Activated T-helper 1 cell treated with Interleukin-2 at 50 U/mL for 16 hours (primary cell): Measurements from ENCODE around the gene TASOR.
"Not testable (repeated sequence)": the region's sequence is repeated elsewhere in the genome, so short reads cannot be mapped to it uniquely, and the experiment has no call there.

ENCODE experiments used
- DNase-seq: peaks from one replicate; pipeline ENCODE4 v3.0.0-alpha.2; 2020; ENCODE audit warnings: low read depth

The TASOR gene

GRCh38 chr3:56683122-56683817 lies at the start of gene TASOR:
TASOR (minus strand) TSS chr3:56683265; CDS start chr3:56683006, 259 bp downstream.
- DNase-seq: peak; percentile 84

GRCh38 chr3:56732109-56732508 lies 49.0 kb upstream of the TASOR start:
- DNase-seq: no peak

DNA sequence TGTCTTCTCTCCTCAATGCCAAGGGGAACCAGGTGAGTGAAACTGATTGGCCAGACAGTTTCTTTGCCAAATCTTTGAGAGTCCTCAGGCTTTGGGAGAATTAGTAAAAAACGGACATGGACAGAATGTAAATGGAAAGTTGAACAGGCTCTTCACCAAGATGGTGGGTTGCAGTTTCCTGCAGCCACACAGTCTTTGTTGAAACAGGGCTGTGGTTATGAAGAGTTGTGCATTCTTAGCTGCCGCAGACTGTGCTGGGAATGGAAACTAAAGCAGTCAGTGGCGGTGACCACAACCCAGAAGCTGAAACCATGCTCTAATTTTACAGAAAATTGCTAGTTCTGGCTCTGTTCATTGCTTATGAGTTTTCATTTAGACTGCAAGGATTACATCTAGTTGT lies 42.1 kb upstream of the TASOR start:
- peak; percentile 14 for DNase-seq

DNA sequence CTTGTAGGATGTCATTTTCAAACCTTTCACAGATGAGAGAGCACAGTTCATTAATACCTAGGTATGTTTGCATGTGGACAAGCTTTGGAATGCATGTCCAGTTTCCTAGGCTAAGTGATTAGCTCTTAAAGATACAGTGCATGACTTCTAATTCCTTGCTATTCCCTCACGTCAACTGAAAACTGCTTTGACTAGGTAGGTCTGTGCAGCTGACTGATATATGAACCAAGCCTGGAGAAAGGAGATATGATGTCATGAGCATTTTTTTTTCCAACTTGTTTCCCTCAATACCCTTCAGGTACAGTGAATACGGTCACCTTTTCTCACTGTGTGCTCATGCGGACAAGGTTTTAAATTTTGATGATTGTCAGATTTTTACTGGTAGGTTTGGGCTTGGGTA lies 41.6 kb upstream of the TASOR start:
- DNase-seq: no peak

- no peak for DNase-seq
Measured at GRCh38 chr3:56720849-56721248, 37.8 kb upstream of the TASOR start.

- not testable (repeated sequence) for DNase-seq
Measured at GRCh38 chr3:56718809-56719208, 35.7 kb upstream of the TASOR start.

DNA sequence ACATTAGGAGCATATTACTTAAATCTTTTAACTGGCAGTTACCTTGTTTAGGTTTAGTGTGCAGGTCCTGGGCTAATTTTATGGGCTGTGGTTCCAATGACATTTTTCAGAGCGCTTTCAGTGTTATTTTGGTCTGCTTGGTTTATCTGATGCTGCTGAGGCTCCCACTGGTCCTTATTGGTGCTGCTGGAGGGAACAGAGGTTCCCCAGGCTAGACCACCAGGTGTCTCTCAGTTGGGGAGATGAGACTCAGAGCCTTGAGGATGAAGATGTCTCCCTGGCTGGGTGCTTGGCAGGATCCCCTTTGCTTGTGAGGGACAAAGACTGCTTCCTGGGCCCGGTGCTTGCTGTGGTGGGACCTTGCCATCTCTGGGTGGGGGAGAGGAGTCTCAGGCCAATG lies 28.3 kb upstream of the TASOR start:
- DNase-seq: no peak

DNA sequence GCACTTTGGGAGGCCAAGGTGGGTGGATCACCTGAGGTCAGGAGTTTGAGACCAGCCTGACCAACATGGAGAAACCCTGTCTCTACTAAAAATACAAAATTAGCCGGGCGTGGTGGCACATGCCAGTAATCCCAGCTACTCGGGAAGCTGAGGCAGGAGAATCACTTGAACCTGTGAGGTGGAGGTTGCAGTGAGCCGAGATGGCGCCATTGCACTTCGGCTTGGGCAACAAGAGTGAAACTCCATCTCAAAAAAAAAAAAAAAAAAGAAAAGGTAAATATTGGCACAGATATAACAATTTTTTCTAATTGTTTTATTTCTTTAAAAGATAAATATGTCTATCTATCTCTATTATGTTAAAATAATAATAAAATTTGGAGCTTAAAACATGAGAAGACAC lies 24.3 kb upstream of the TASOR start:
- not testable (repeated sequence) for DNase-seq

GRCh38 chr3:56706629-56707028 lies 23.6 kb upstream of the TASOR start:
- DNase-seq: no peak

DNA sequence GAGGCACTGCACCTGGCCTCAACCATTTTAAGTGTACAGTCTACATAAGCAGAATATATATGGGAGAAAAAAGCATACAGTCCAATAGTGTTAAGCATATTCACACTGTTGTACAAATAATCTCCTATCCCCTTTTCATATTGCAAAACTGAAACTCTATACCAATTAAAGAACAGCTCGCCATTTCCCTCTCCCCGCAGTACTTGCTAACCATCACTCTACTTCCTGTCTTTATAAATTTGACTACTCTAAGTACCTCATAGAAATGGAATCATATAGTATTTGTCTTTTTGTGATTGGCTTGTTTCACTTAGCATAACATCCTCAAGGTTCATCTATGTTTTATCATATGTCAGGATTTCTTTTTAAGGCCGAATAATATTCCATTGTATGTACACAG lies 21.6 kb upstream of the TASOR start:
- no peak for DNase-seq

GRCh38 chr3:56702490-56703315 lies 19.6 kb upstream of the TASOR start:
- no peak for DNase-seq

DNA sequence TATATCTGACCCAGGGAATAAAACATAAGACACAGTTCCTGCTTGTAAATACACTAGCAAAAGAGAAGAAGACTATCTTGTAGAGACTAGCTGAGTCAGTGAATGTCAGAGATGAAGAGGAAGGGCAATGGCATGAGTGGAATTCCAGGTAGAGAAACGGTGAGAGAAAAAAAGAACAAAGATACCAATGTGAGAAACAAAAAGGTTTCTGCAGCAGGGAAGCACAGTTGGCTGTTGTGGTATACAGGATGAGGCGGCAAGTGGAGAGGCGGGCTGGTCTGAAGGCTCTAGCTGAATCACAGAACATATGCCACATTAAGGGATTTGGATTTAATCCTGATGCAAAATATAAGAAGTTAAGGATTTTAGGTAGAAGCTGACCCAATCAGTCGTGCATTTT lies 17.1 kb upstream of the TASOR start:
- DNase-seq: no peak

- DNase-seq: no peak
Measured at GRCh38 chr3:56694867-56695683, 12.0 kb upstream of the TASOR start.

DNA sequence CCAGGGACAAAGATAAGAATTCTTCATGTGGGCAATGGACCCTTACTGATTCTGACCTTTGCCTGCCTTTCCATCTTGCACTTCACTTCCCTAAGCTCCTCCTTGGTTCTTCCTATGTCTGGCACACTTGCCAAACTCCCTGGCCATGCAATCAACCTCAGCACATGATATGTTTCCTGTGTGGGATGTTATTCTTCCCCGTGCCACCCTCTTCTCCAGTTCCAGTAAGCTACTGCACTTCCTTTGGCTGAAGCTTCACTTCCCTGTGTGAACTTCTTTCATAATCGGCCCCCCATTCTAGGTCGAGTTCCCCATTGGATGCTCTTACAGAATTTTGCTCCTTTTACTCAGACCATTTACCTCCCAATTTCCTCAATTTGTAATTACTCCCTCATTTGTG lies 10.7 kb upstream of the TASOR start:
- no peak for DNase-seq

GRCh38 chr3:56692520-56693433 lies 9.7 kb upstream of the TASOR start:
- DNase-seq: not testable (repeated sequence)

DNA sequence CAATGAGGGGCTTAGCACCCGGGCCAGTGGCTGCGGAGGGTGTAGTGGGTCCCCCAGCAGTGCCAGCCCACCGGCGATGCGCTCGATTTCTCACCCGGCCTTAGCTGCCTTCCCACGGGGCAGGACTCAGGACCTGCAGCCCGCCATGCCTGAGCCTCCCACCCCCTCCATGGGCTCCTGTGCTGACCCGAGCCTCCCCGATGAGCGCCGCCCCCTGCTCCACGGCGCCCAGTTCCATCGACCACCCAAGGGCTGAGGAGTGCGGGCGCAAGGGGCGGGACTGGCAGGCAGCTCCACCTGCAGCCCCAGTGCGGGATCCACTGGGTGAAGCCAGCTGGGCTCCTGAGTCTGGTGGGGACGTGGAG lies 8.9 kb upstream of the TASOR start:
- not testable (repeated sequence) for DNase-seq

DNA sequence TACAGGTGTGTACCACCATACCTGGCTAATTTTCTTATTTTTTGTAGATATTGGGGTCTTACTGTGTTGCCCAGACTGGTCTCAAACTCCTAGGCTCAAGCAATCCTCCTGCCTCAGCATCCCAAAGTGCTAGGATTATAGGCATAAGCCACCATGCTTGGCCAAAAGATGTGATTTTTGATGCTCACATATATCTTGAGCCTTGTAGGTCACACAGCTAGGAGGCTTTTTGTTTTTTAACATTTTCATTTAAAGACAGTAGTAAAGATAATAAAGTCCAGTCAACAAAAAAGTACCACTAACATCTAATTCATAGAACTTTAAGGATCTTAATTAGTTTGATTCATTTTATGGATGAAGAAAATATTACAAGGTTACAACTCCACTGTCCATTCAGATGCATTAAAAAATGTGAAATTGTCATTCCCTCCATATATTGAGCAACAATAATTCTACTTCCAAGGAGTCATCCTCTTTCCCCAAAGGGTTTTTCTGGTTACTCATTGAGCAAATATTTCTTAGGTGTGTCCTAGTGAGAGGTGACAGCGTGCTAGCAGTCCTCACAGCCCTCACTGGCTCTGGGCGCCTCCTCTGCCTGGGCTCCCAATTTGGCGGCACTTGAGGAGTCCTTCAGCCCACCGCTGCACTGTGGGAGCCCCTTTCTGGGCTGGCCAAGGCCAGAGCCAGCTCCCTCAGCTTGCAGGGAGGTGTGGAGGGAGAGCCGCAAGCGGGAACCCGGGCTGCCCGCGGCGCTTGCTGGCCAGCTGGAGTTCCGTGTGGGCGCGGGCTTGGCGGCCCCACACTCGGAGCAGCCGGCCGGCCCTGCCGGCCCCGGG lies 8.3 kb upstream of the TASOR start:
- DNase-seq: no peak

- no peak for DNase-seq
Measured at GRCh38 chr3:56689303-56689702, 6.2 kb upstream of the TASOR start.

- no peak for DNase-seq
Measured at GRCh38 chr3:56688191-56688590, 5.1 kb upstream of the TASOR start.

- no peak for DNase-seq
Measured at GRCh38 chr3:56684029-56684428, 964 bp upstream of the TASOR start.
